Smooth muscle cell of the brain vasculature (primary cell): ENCODE measurements around the gene SLC2A13.
"Not testable (repeated sequence)": the region's sequence is repeated elsewhere in the genome, so short reads cannot be mapped to it uniquely, and the experiment has no call there.

Experiments
- DNase-seq: peaks from one replicate; pipeline ENCODE4 v3.0.0-alpha.2; 2012; ENCODE audit warnings: low read depth, low spot score

The SLC2A13 gene

GRCh38 chr12:39763071-39763889 is 342.6 kb downstream of the SLC2A13 start:
- DNase-seq, result no peak

GRCh38 chr12:39755478-39755877 is 350.4 kb downstream of the SLC2A13 start:
- DNase-seq, result no peak

GRCh38 chr12:39752482-39753137 is 353.3 kb downstream of the SLC2A13 start:
- DNase-seq, result no peak

- not testable (repeated sequence) for DNase-seq
These were observed 359.7 kb downstream of the SLC2A13 start for GRCh38 chr12:39746151-39746550.

GRCh38 chr12:39743655-39744054 is 362.2 kb downstream of the SLC2A13 start:
- DNase-seq, result no peak

- no peak for DNase-seq
These were observed 369.5 kb downstream of the SLC2A13 start for GRCh38 chr12:39736406-39736805.

GRCh38 chr12:39723831-39724230 is 382.1 kb downstream of the SLC2A13 start:
- peak; percentile 9 for DNase-seq

- no peak for DNase-seq
These were observed 383.4 kb downstream of the SLC2A13 start for GRCh38 chr12:39722504-39722903.

GRCh38 chr12:39713552-39713951 is 392.3 kb downstream of the SLC2A13 start:
- no peak for DNase-seq

- DNase-seq, result no peak
These were observed 393.5 kb downstream of the SLC2A13 start for GRCh38 chr12:39712334-39712733.
